Hematopoietic multipotent progenitor cell treated with erythropoietin and hydrocortisone succinate and interleukin-3 and kit ligand, for 4 days (in vitro differentiated cells): Measurements from ENCODE around the gene TTC33.
"Not testable (repeated sequence)": the region's sequence is repeated elsewhere in the genome, so short reads cannot be mapped to it uniquely, and the experiment has no call there.

Experiments
- DNase-seq: peaks from one replicate; pipeline ENCODE4 v3.0.0-alpha.2; 2015

Gene TTC33

GRCh38 chr5:40679148-40679912 is 76.4 kb downstream of the TTC33 start:
- DNase-seq: peak; percentile 95

GRCh38 chr5:40678460-40679147 is 77.2 kb downstream of the TTC33 start:
- DNase-seq: peak; percentile 32

- DNase-seq: peak; percentile 71
Observed at GRCh38 chr5:40678026-40678425, 77.7 kb downstream of the TTC33 start.

- DNase-seq: no peak
Observed at GRCh38 chr5:40677456-40677855, 78.3 kb downstream of the TTC33 start.

- no peak for DNase-seq
Observed at GRCh38 chr5:40676613-40677343, 79.0 kb downstream of the TTC33 start.

- DNase-seq: peak; percentile 25
Observed at GRCh38 chr5:40675396-40676133, 80.2 kb downstream of the TTC33 start.

- peak; percentile 40 for DNase-seq
Observed at GRCh38 chr5:40674661-40675235, 81.0 kb downstream of the TTC33 start.

- DNase-seq: peak; percentile 76
Observed at GRCh38 chr5:40672425-40672824, 83.3 kb downstream of the TTC33 start.

GRCh38 chr5:40669606-40670390 is 86.0 kb downstream of the TTC33 start:
- DNase-seq: peak; percentile 42

- DNase-seq: no peak
Observed at GRCh38 chr5:40667161-40667663, 88.5 kb downstream of the TTC33 start.

GRCh38 chr5:40666657-40667056 is 89.1 kb downstream of the TTC33 start:
- no peak for DNase-seq

GRCh38 chr5:40665635-40666298 is 90.0 kb downstream of the TTC33 start:
- DNase-seq: no peak

GRCh38 chr5:40660751-40661150 is 95.0 kb downstream of the TTC33 start:
- DNase-seq: no peak

- DNase-seq: no peak
Observed at GRCh38 chr5:40656766-40657165, 99.0 kb downstream of the TTC33 start.

GRCh38 chr5:40656091-40656490 is 99.7 kb downstream of the TTC33 start:
- DNase-seq: not testable (repeated sequence)

- peak; percentile 63 for DNase-seq
Observed at GRCh38 chr5:40655138-40655537, 100.6 kb downstream of the TTC33 start.

GRCh38 chr5:40654377-40654991 is 101.3 kb downstream of the TTC33 start:
- DNase-seq: no peak

GRCh38 chr5:40653221-40654022 is 102.3 kb downstream of the TTC33 start:
- no peak for DNase-seq

- peak; percentile 66 for DNase-seq
Observed at GRCh38 chr5:40652441-40653220, 103.1 kb downstream of the TTC33 start.
